Large intestine (tissue), 3 donors: ENCODE data around the gene SERINC2. TPM values are rescaled to one million over a fixed set of nuclear protein-coding genes. Genes with fewer than 3 reads are reported as not detected.

Experiments used
- DNase-seq, 2 donors: peaks; one replicate each; pipeline versions ENCODE4 v3.0.0 to v3.0.0-alpha.2; 2013
- H3K27ac ChIP-seq: one replicate; pipeline ENCODE4 v1.5.1; 2013; ENCODE audit warnings: low read length
- H3K27me3 ChIP-seq: 2 replicates; pipeline ENCODE4 v1.6.1; 2013; ENCODE audit warnings: low read length; ENCODE audit not compliant: control insufficient read depth, insufficient read depth
- H3K36me3 ChIP-seq: 2 replicates; pipeline ENCODE4 v1.6.1; 2013; ENCODE audit warnings: low read length; ENCODE audit not compliant: control insufficient read depth, insufficient read depth
- H3K4me1 ChIP-seq: one replicate; pipeline ENCODE4 v1.6.1; 2013; ENCODE audit warnings: low read length; ENCODE audit not compliant: control insufficient read depth, insufficient read depth
- H3K4me3 ChIP-seq: one replicate; pipeline ENCODE4 v1.5.1; 2013; ENCODE audit warnings: low read length
- H3K9me3 ChIP-seq: one replicate; pipeline ENCODE4 v1.6.1; 2013; ENCODE audit warnings: mild to moderate bottlenecking, low read depth, low read length, moderate library complexity; ENCODE audit not compliant: control insufficient read depth
- WGBS: methylation state at CpG from one replicate; pipeline ENCODE4 v1.1.5; 2013; ENCODE audit warnings: low lambda C conversion rate; ENCODE audit not compliant: insufficient coverage; 5-methylcytosine and 5-hydroxymethylcytosine counted together
- polyA plus RNA-seq: library from polyadenylated mRNA; unstranded; fragments of 120-200 nt; gene quantifications from one replicate; pipeline ENCODE4 v1.2.1, GENCODE V29; 2013

The SERINC2 gene
- polyA plus RNA-seq, 1 donor, result 65.3 TPM

- DNase-seq, result no peak
- H3K9me3 ChIP-seq, result no peaks in the 10 kb centered on the region
- no peaks in the 10 kb centered on the region for H3K27me3 ChIP-seq
- peaks cover 17% of the 10 kb centered on the region for H3K36me3 ChIP-seq
- H3K27ac ChIP-seq, result no peak overlapping the region
- 83% methylated on average over 1 of the region's 6 CpGs for WGBS
- H3K4me3 ChIP-seq, result no peak overlapping the region
- no peaks in the 10 kb centered on the region for H3K4me1 ChIP-seq
Measured at GRCh38 chr1:31433396-31433930, 20.4 kb downstream of the SERINC2 start.

- H3K36me3 ChIP-seq, result peaks cover 11% of the 10 kb centered on the region
- DNase-seq, result no peak
- H3K27me3 ChIP-seq, result no peaks in the 10 kb centered on the region
- no peaks in the 10 kb centered on the region for H3K9me3 ChIP-seq
- no peaks in the 10 kb centered on the region for H3K4me1 ChIP-seq
- WGBS, result no CpG with 5 or more reads among the region's 21 CpGs
- no peak overlapping the region for H3K4me3 ChIP-seq
- H3K27ac ChIP-seq, result no peak overlapping the region
Measured at GRCh38 chr1:31434101-31434871, 21.3 kb downstream of the SERINC2 start.

- WGBS, result no CpG with 5 or more reads among the region's 12 CpGs
- Histone ChIP-seq H3K9me3 (no peaks in the 10 kb centered on the region), H3K36me3 (peaks cover 6% of the 10 kb centered on the region), H3K27me3 (no peaks in the 10 kb centered on the region), H3K4me1 (no peaks in the 10 kb centered on the region), H3K4me3 (no peak overlapping the region), H3K27ac (no peak overlapping the region)
- no peak for DNase-seq
Measured at GRCh38 chr1:31434979-31435378, 22.0 kb downstream of the SERINC2 start.

GRCh38 chr1:31435471-31436409 is 22.7 kb downstream of the SERINC2 start:
- Histone ChIP-seq H3K36me3 (peaks cover 5% of the 10 kb centered on the region), H3K27ac (no peak overlapping the region), H3K4me3 (no peak overlapping the region), H3K9me3 (no peaks in the 10 kb centered on the region), H3K4me1 (peaks cover under 1% of the 10 kb centered on the region), H3K27me3 (no peaks in the 10 kb centered on the region)
- 75% methylated on average over 3 of the region's 13 CpGs for WGBS
- DNase-seq, result no peak

GRCh38 chr1:31436596-31437432 is 23.8 kb downstream of the SERINC2 start:
- WGBS, result no CpG with 5 or more reads among the region's 9 CpGs
- no peak for DNase-seq
- no peak overlapping the region for H3K27ac ChIP-seq
- H3K4me1 ChIP-seq, result peaks cover 12% of the 10 kb centered on the region
- H3K36me3 ChIP-seq, result peaks cover 4% of the 10 kb centered on the region
- H3K4me3 ChIP-seq, result no peak overlapping the region
- H3K9me3 ChIP-seq, result no peaks in the 10 kb centered on the region
- H3K27me3 ChIP-seq, result no peaks in the 10 kb centered on the region

- no peaks in the 10 kb centered on the region for H3K27me3 ChIP-seq
- DNase-seq, result no peak
- no CpG with 5 or more reads among the region's 11 CpGs for WGBS
- no peaks in the 10 kb centered on the region for H3K9me3 ChIP-seq
- H3K27ac ChIP-seq, result no peak overlapping the region
- H3K36me3 ChIP-seq, result peaks cover 4% of the 10 kb centered on the region
- H3K4me3 ChIP-seq, result no peak overlapping the region
- peaks cover 19% of the 10 kb centered on the region for H3K4me1 ChIP-seq
Measured at GRCh38 chr1:31437433-31438037, 24.5 kb downstream of the SERINC2 start.

GRCh38 chr1:31439276-31439675 is 26.3 kb downstream of the SERINC2 start:
- Histone ChIP-seq H3K4me1 (peaks cover 25% of the 10 kb centered on the region), H3K36me3 (no peaks in the 10 kb centered on the region), H3K27me3 (no peaks in the 10 kb centered on the region), H3K4me3 (no peak overlapping the region), H3K9me3 (no peaks in the 10 kb centered on the region), H3K27ac (no peak overlapping the region)
- WGBS, result no CpG with 5 or more reads among the region's 3 CpGs
- no peak for DNase-seq

GRCh38 chr1:31441073-31441472 is 28.1 kb downstream of the SERINC2 start:
- H3K36me3 ChIP-seq, result no peaks in the 10 kb centered on the region
- no CpG with 5 or more reads among the region's 3 CpGs for WGBS
- H3K27ac ChIP-seq, result no peak overlapping the region
- peak in 1 of 2 donors; percentile 64 for DNase-seq
- no peaks in the 10 kb centered on the region for H3K9me3 ChIP-seq
- no peaks in the 10 kb centered on the region for H3K27me3 ChIP-seq
- peaks cover 40% of the 10 kb centered on the region for H3K4me1 ChIP-seq
- H3K4me3 ChIP-seq, result no peak overlapping the region

GRCh38 chr1:31441558-31441957 is 28.5 kb downstream of the SERINC2 start:
- 80% methylated on average over 1 of the region's 4 CpGs for WGBS
- DNase-seq, result no peak
- H3K27ac ChIP-seq, result no peak overlapping the region
- no peaks in the 10 kb centered on the region for H3K27me3 ChIP-seq
- no peaks in the 10 kb centered on the region for H3K9me3 ChIP-seq
- no peaks in the 10 kb centered on the region for H3K36me3 ChIP-seq
- peaks cover 40% of the 10 kb centered on the region for H3K4me1 ChIP-seq
- H3K4me3 ChIP-seq, result no peak overlapping the region
